Hippocampal formation (tissue), 2 donors: ENCODE measurements around the gene AP3S2.
"Not testable (repeated sequence)": the region's sequence is repeated elsewhere in the genome, so short reads cannot be mapped to it uniquely, and the experiment has no call there.

Experiments
- DNase-seq, 2 donors: peaks; one replicate each; lab custom pipeline; 2025; lab: John Stamatoyannopoulos, UW

AP3S2 gene

DNA sequence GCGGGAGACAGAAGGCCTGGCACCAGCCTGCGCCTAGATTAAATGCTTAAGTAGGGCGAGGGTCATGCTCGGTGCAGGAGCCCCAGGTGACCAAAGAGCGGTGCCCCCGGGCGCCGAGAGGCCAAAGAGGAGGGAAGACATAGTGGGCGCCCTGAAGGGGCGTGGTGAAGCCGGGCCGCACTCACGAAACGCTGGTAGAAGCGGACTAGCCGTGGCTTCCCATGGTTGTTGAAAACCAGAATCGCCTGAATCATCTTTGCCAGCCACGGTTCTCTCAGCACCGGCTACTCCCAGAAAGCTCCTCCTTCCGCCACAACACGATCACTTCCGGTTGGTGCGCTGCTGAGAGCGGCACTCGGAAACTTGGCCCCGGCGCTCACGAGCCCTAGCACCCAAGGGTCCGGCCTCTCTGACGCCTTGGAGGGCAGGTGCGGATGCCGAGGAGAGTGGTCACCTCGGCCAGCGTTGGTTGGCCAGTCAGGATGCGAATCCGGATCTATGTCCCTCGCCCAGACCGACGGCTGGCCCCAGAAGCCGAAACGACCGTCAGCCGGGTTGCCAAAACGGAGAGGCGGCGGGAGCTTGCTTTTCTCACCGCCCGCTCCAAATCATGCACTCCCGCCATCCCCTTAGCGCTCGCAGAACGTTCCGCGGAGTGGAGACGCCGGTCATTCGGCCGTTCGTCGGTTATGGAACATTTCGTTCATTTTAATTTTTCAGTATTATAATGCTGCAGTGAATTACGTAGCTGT, at the start of gene AP3S2:
AP3S2 (minus strand) TSS at position 299 of the 752 bp plus-strand sequence; CDS start at position 254, 45 bp downstream.
- DNase-seq: peak; percentile 89 to 93

- no peak for DNase-seq
These were observed 46.1 kb upstream of the AP3S2 start for GRCh38 chr15:89939910-89940309.

DNA sequence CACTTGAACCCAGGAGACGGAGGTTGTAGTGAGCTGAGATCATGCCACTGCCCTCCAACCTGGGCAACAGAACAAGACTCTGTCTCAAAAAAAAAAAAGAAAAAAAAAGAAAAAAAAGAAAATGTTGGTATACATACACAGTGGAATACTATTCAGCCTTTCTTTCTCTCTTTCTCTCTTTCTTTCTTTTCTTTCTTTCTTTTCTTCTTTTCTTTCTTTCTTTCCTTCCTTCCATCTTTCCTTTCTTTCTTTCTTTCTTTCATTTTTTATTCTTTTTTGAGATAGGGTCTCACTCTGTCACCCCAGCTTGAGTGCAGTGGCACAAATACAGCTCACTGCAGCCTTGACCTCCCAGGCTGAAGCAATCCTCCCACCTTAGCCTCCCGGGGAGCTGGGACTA, 45.6 kb upstream of the AP3S2 start:
- not testable (repeated sequence) for DNase-seq

- DNase-seq: no peak
These were observed 43.9 kb upstream of the AP3S2 start for GRCh38 chr15:89937365-89938350.

GRCh38 chr15:89936786-89937265, 43.0 kb upstream of the AP3S2 start:
- DNase-seq: no peak

GRCh38 chr15:89936051-89936785, 42.4 kb upstream of the AP3S2 start:
- DNase-seq: no peak

DNA sequence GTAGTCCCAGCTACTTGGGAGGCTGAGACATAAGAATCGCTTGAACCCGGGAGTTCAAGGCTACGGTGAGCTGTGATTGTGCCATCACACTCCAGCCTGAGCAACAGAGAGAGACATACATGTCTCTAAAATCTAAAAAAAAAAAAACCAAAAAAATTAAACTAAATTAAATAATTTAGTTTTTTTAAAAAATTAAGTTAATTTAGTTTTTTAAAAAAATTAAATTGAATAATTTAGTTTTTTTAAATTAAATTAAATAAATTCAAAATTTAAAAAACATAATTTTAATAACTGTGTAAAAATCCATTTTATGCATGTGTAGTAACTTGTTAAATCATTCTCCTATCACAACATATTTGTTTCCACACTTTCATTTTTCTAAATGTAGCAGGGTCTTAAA, 39.1 kb upstream of the AP3S2 start:
- DNase-seq: no peak

- DNase-seq: no peak
These were observed 34.6 kb upstream of the AP3S2 start for GRCh38 chr15:89928421-89928820.

DNA sequence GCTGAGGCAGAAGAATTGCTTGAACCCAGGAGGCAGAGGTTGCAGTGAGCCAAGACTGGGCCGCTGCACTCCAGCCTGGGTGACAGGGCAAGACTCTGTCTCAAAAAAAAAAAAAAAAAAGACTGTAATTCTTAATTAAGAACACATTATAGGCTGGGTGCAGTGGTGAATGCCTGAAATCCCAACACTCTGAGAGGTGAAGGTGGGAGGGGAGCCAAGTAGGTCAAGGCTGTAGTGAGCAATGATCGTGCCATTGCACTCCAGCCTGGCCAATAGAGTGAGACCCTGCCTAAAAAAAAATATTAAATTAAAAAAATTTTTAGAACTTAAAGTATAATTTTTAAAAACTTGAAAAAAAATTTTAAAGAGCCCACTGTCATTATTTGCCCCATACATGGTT, 32.4 kb upstream of the AP3S2 start:
- DNase-seq: no peak

DNA sequence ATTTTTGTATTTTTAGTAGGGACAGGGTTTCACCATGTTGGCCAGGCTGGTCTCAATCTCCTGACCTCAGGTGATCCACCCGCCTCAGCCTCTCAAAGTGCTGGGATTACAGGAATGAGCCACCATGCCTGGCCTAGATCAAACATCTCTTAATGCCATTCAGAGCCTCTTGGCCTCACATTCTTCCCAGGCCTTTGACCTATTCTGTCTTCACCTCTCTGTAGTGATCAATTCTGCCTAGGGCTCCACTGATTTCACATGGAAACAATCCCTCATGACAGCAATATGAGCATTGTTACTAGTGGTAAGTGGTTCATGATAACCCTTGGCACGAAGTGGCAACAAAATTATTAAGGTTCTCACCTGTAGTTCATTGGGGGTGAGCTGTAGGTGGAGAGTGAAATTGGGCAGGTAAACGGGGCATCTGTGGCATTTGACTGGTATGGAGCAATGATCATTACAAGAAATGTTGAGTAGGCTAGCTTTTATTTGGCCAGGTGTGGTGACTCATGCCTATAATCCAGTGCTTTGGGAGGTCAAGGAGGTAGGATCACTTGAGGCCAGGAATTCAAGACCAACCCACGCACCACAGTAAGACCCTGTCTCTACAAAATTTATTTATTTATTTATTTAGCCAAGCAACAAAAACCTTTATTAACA, 23.8 kb upstream of the AP3S2 start:
- DNase-seq: no peak

DNA sequence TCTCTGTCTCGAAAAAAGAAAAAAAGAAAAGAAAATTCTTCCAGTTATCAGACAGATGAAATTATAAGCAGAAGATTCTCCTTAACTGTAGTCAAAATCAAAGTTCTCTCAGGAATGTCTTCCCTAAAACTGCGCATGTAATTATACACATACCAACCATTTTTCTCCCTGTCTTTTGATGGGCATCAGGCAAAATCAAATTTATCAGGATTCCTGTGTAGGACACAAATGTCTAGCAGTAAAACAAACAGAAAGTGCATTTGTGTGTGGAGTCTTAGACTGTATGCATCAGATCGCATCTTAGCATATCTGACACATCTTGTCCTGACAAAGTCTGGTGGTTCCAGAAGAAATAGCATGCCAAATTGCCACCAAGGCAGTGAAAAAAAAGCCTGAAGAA, 22.9 kb upstream of the AP3S2 start:
- DNase-seq: no peak

- peak in 1 of 2 donors; percentile 36 for DNase-seq
These were observed 19.0 kb upstream of the AP3S2 start, which contains the start of gene ARPIN for GRCh38 chr15:89912674-89913396. ARPIN (minus strand) TSS chr15:89912952; CDS start chr15:89912835, 117 bp downstream.

DNA sequence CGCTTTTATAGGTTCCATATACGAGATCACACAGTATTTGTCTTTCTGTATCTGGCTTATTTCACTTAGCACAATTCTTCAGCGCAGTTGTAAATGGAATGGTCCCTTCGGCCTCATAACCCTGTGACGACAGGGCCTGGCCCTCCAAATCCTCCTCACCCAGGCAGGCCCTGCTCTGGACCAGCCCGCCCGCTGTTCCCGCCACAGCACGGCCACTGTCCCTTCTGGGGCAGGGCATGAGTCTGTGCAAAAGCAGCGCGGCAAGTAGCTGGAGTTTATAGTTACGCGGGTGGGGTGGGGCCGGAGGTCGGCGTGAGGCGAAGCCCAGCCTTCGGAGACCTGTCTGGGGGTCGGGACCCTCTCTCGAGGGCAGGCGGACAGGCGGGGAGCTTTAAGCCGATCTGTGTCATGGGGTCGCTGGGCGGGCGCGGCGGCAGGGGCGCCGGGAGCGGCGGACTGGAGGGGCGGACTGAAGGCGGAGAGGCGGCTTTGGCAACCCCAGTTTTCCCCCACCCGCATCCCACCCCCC, 18.4 kb upstream of the AP3S2 start:
- peak in 1 of 2 donors; percentile 36 for DNase-seq

DNA sequence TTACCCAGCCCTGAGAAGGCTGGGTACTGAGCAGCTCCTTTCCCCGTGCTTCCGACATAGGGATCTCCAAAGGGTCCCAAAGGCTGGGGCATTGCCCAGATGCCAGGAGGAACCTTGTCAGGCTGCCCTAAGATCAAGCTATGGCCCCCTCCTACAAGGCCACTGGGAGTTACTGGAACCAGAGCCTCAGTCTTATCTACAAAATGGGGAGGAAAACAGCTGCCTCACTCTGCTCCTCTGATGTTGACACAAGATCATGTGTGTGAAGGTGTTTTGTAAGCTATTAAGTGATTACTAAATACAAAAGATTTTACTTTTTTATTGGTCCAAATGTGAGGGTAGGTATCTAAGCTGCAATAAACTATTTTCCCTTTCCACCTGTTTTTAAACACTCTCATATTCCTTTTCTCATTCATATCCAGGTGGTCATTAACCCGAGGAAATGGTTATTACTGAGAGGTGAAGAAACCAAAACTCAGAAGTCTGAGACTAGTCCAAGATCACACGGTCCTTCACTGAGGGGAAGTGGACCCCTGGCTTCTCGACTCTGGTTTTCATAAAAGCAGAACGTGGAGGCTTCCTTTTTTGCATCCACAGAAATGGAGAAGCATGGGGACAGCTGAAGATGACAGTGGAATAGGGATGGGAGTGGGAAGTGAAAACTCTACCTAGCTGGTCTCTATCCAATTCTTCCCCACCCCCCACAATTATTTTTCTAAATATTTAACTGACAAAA, 17.3 kb upstream of the AP3S2 start:
- DNase-seq: no peak

DNA sequence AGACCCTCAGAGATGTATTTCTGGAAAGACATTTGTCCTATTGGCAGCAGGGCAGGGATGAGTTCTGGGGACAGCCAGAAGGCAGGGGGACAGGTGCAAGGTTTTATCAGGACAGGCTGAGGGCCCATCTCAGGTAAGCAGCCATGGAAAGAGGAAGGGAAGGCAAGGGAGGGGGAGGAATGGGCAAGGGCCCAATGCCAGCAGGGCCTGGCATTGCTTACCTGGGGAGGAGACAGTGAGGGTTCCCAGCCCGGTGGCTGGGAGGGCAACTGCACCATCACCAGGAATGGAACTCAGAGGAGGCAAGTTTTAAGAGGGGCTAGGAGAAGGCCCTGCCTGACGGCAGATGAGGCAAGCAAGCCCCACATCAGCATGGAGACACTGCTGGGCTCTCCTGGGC, 15.8 kb upstream of the AP3S2 start:
- DNase-seq: no peak

DNA sequence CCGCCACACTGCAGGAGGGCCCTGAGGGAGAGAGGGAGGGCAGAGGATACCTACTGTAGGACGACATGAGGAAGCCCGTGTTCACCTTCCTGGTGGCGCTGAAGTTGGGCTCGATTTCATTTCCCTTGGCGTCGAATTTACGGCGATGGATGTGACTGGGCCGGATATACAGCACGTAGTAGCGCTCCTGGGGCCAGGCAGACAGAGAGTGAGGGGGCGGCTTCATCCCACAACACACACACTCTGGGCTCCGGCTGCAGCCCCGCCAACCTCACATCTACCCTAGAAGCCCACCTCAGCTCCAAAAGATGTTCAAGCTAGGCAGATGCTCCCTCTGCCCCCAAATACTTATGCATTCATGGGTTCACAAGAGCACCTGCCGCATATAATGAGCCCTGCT, 14.4 kb upstream of the AP3S2 start:
- DNase-seq: no peak

DNA sequence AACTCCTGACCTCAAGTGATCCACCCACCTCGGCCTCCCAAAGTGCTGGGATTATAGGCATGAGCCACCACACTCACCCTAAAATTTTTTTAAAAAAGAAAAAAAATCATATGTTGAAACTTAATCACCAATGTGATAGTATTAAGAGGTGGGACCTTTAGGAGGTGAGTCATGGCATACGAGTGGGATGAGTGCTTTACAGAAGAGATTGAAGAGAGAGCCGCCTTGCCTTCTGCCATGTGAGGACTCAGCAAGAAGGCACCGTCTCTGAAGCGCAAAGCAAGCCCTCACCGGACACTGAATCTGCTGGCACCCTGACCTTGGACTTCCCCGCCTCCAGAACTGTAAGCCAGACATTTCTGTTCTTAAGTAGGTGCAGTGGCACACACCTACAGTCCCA, 13.5 kb upstream of the AP3S2 start:
- DNase-seq: no peak

GRCh38 chr15:89905846-89906378, 12.1 kb upstream of the AP3S2 start:
- DNase-seq: no peak

GRCh38 chr15:89904519-89904918, 10.7 kb upstream of the AP3S2 start:
- DNase-seq: no peak

DNA sequence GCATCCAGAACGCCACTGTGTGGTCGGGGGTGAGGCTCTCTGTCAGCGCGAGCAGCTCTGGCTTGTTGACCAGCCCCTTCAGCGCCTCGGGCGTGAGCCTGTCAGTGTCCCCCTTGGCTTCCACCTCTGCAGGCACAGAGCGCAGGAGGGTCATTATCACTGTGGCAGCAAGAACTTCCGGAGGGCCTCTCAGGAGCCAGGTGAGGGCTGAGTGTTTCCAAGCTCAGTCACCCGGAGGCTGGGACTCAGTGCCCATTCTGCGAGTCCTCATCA, 10.0 kb upstream of the AP3S2 start:
- DNase-seq: no peak
